Kidney tubule cell (primary cell): ENCODE measurements around the gene MGLL.

Experiments used
- DNase-seq: peaks from one replicate; pipeline ENCODE4 v3.0.0-alpha.2; 2018; ENCODE audit warnings: low spot score

Gene MGLL

GRCh38 chr3:127822041-127822681 is at the start of gene MGLL:
TSS of gene MGLL (minus strand) at chr3:127822515. CDS start at chr3:127822318, 197 bp downstream.
- peak; percentile 65 for DNase-seq

GRCh38 chr3:127870156-127870555 is 47.8 kb upstream of the MGLL start:
- no peak for DNase-seq

GRCh38 chr3:127867986-127868385 is 45.7 kb upstream of the MGLL start:
- peak; percentile 26 for DNase-seq

- no peak for DNase-seq
Measured at GRCh38 chr3:127867412-127867811, 45.1 kb upstream of the MGLL start.

- peak; percentile 44 for DNase-seq
Measured at GRCh38 chr3:127865941-127866340, 43.6 kb upstream of the MGLL start.

GRCh38 chr3:127860211-127860696 is 37.9 kb upstream of the MGLL start:
- no peak for DNase-seq

GRCh38 chr3:127859730-127860129 is 37.4 kb upstream of the MGLL start:
- DNase-seq = no peak

GRCh38 chr3:127858937-127859336 is 36.6 kb upstream of the MGLL start:
- DNase-seq = no peak

- DNase-seq = no peak
Measured at GRCh38 chr3:127858521-127858920, 36.2 kb upstream of the MGLL start.

GRCh38 chr3:127857333-127857732 is 35.0 kb upstream of the MGLL start:
- no peak for DNase-seq

GRCh38 chr3:127856801-127857200 is 34.5 kb upstream of the MGLL start:
- no peak for DNase-seq

- no peak for DNase-seq
Measured at GRCh38 chr3:127855246-127855645, 32.9 kb upstream of the MGLL start.

GRCh38 chr3:127853681-127854080 is 31.4 kb upstream of the MGLL start:
- no peak for DNase-seq

GRCh38 chr3:127851899-127852298 is 29.6 kb upstream of the MGLL start:
- DNase-seq = no peak

- DNase-seq = no peak
Measured at GRCh38 chr3:127849368-127849767, 27.1 kb upstream of the MGLL start.

- DNase-seq = peak; percentile 26
Measured at GRCh38 chr3:127848131-127849129, 26.1 kb upstream of the MGLL start.

- DNase-seq = no peak
Measured at GRCh38 chr3:127847236-127847720, 25.0 kb upstream of the MGLL start.

GRCh38 chr3:127846576-127846975 is 24.3 kb upstream of the MGLL start:
- DNase-seq = no peak

GRCh38 chr3:127844326-127844942 is 22.1 kb upstream of the MGLL start:
- DNase-seq = peak; percentile 67

- DNase-seq = no peak
Measured at GRCh38 chr3:127840671-127841070, 18.4 kb upstream of the MGLL start.

- no peak for DNase-seq
Measured at GRCh38 chr3:127839099-127839498, 16.8 kb upstream of the MGLL start.
